ENCODE data around the gene HDAC9.

DNA sequence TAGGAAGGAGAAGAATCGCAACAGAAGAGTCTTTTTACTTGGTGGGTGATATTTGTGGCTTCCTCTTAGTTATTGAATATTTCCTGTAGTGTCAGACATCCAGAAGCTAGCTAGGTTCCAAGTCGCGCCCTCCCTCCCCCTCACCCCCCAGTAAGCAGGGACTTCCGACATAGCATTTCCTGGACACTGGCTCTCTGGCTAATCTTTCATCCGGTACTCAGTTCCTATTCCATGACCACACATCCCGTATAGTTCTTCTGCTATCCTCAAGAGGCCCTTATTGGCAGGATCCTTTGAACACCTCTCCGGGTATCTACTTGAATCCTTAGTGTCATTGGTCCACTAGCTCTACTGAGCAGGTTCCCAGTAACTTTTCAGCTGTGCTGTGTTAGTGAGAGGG, 167.8 kb downstream of the HDAC9 start:
- TF ChIP-seq, protein P1, sequence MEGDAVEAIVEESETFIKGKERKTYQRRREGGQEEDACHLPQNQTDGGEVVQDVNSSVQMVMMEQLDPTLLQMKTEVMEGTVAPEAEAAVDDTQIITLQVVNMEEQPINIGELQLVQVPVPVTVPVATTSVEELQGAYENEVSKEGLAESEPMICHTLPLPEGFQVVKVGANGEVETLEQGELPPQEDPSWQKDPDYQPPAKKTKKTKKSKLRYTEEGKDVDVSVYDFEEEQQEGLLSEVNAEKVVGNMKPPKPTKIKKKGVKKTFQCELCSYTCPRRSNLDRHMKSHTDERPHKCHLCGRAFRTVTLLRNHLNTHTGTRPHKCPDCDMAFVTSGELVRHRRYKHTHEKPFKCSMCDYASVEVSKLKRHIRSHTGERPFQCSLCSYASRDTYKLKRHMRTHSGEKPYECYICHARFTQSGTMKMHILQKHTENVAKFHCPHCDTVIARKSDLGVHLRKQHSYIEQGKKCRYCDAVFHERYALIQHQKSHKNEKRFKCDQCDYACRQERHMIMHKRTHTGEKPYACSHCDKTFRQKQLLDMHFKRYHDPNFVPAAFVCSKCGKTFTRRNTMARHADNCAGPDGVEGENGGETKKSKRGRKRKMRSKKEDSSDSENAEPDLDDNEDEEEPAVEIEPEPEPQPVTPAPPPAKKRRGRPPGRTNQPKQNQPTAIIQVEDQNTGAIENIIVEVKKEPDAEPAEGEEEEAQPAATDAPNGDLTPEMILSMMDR (IDR thresholded peaks at IDR 0.05), result no peak
- TF ChIP-seq POLR2A (IDR thresholded peaks at IDR 0.05), result no peak
